Left kidney (tissue), 1 donor: ENCODE measurements around the gene FBXW10B. TPM values are rescaled to one million over a fixed set of nuclear protein-coding genes. Genes with fewer than 3 reads are reported as not detected.

ENCODE experiments used
- polyA plus RNA-seq: library from polyadenylated mRNA; unstranded; fragments of 120-200 nt; gene quantifications from one replicate; pipeline ENCODE4 v1.2.1, GENCODE V29; 2013; ENCODE audit not compliant: insufficient read length

Gene FBXW10B
- polyA plus RNA-seq, 1 donor = 1.4 TPM

Other genes with a start within 250 kb of the FBXW10B start
- gene CDRT4, start 152.1 kb downstream of the FBXW10B start, polyA plus RNA-seq = 12.7 TPM
- 20.6 TPM for gene TVP23C, start 56.2 kb downstream of the FBXW10B start, polyA plus RNA-seq
- 26.4 TPM for gene TRIM16, start 64.6 kb upstream of the FBXW10B start, polyA plus RNA-seq
- 57.3 TPM for gene ZNF286A, start 80.0 kb upstream of the FBXW10B start, polyA plus RNA-seq
- 0.67 TPM for gene TBC1D26, start 112.6 kb upstream of the FBXW10B start, polyA plus RNA-seq